NCI-H2196 treated with DMSO at 0.1 percent for 48 hours (cell line): Measurements from ENCODE around the gene CYTH3.
"Not testable (repeated sequence)": the region's sequence is repeated elsewhere in the genome, so short reads cannot be mapped to it uniquely, and the experiment has no call there.

Experiments
- DNase-seq: peaks from one replicate; lab custom pipeline; 2025; ENCODE audit not compliant: unreplicated experiment; lab: John Stamatoyannopoulos, UW

CYTH3 gene

DNA sequence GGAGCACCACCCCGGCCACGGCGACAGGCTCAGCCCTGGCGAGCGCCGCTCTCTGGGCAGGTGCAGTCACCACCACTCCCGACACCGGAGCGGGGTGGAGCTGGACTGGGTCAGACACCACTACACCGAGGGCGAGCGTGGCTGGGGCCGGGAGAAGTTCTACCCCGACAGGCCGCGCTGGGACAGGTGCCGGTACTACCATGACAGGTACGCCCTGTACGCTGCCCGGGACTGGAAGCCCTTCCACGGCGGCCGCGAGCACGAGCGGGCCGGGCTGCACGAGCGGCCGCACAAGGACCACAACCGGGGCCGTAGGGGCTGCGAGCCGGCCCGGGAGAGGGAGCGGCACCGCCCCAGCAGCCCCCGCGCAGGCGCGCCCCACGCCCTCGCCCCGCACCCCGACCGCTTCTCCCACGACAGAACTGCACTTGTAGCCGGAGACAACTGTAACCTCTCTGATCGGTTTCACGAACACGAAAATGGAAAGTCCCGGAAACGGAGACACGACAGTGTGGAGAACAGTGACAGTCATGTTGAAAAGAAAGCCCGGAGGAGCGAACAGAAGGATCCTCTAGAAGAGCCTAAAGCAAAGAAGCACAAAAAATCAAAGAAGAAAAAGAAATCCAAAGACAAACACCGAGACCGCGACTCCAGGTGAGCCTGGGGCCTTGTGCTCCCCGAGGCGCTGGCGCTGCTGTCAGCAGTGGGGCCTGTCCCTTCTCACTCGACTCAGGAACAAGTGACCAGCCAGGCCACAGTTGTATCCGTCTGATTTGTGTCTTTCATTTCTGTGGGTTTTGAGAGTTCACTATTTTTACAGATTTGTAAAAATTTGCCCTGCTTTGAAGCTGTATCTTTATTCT lies 117.7 kb downstream of the CYTH3 start:
- DNase-seq: no peak

DNA sequence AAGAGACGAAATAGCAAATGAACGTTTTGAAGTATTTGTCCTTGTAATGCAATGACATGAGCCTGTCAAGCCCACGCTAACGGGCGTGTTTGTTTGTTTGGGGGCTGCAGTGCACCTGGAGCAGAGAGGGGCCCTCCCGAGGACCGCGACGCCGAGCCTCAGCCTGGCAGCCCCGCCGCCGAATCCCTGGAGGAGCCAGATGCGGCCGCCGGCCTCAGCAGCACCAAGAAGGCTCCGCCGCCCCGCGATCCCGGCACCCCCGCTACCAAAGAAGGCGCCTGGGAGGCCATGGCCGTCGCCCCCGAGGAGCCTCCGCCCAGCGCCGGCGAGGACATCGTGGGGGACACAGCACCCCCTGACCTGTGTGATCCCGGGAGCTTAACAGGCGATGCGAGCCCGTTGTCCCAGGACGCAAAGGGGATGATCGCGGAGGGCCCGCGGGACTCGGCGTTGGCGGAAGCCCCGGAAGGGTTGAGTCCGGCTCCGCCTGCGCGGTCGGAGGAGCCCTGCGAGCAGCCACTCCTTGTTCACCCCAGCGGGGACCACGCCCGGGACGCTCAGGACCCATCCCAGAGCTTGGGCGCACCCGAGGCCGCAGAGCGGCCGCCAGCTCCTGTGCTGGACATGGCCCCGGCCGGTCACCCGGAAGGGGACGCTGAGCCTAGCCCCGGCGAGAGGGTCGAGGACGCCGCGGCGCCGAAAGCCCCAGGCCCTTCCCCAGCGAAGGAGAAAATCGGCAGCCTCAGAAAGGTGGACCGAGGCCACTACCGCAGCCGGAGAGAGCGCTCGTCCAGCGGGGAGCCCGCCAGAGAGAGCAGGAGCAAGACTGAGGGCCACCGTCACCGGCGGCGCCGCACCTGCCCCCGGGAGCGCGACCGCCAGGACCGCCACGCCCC lies 118.5 kb downstream of the CYTH3 start:
- DNase-seq: no peak

DNA sequence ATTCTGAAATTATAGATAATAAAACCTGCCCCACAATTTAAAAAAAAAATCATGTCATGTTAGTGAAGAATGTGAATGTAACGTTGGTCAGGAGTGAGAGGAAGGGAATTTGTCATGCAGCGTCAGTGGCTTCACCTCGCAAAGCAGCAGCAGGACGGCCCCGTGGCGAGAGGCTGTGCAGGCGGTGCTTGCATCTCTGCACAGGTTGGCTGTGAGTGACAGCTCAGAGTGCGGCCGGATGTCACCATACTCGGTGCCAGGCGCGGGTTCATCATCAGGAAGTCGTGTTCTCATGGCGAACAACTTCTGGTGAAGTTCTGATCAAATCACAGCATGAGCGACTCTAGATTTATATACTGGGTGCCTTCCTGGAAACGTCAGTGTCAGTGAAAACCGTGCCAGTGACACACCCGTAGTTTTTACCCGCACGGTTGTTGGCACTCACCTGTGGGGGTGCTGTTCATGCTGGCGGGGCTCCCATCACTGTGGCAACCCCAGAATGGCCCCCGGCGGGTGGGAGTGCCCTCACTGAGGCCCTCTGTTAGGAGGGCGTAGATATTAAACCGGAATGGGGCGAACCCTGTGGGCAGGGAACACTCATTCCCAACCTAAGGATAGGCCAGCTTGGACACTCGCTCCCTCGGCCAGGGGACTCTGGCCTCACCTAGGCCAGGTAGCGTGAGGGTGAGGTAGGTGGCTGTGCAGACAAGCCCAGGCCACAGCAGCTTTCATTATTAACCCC lies 120.3 kb downstream of the CYTH3 start:
- no peak for DNase-seq

DNA sequence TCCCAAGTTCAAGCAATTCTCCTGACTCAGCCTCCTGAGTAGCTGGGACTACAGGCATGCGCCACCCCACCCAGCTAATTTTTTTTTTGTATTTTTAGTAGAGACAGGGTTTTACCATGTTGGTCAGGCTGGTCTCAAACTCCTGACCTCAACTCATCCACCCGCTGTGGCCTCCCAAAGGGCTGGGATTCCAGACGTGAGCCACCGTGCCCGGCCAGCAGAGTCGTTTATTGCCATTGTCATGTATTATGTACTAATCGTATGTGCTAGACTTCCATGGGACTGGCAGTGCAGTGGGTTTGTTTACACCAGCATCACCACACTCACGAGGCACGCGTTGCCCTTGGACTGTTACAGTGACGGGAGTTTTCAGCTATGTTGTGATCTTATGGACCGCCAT lies 120.9 kb downstream of the CYTH3 start:
- not testable (repeated sequence) for DNase-seq

DNA sequence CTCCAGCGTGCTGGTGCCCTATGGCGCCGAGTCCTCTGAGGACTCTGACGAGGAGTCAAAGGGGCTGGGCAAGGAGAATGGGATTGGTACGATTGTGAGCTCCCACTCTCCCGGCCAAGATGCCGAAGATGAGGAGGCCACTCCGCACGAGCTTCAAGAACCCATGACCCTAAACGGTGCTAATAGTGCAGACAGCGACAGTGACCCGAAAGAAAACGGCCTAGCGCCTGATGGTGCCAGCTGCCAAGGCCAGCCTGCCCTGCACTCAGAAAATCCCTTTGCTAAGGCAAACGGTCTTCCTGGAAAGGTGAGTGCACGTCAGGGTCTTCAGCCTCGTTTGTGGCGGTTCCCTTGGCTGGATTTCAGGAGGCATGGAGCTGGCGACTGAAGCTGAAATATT lies 122.4 kb downstream of the CYTH3 start:
- DNase-seq: no peak

DNA sequence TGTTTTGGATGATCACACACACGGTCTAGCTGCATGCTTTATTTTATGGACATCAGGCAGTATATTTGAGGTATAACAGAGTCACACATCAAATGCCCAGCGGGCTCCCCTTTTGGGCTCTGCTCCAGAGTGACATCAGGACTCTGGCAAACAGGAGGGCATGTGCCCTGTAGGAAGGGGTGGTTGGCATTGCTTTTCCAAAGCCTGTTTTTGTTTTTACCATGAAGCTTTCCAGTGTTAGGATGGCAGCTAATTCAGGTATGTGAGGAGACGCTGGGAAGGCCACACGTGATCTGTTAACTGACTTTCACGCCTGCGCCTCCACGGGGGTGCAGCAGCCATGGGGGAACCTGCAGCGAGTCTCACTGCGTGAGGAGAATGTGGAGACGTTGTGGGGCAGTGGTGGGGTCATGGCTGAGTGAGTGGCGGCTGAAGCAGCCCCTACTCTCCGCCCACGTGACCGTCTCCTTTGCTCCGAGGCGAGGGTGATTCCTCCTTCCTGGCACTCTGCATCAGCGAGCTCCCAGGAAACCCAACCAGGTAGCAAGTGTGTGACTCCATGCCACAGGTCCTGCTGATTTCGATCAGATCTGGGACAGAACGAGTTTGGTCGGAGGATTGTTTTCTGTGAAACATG lies 123.6 kb downstream of the CYTH3 start:
- no peak for DNase-seq

DNA sequence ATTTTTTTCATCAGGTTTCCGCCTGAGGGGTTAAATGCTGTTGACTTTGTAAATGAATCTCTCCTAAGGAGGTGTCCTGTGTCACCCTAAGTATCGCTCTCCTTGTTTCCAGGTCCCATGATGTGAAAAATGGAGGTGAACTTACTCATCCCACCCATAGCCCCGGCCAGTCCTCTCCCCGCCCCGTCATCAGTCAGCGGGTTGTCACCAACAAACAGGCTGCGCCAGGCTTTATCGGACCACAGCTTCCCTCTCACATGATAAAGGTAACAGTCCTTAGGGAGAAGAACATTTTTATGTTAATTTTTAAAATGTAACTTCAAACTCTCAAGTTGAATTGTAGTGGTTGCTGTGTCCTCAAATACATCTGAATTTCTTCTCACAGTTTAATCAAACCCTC lies 124.8 kb downstream of the CYTH3 start:
- DNase-seq: no peak

DNA sequence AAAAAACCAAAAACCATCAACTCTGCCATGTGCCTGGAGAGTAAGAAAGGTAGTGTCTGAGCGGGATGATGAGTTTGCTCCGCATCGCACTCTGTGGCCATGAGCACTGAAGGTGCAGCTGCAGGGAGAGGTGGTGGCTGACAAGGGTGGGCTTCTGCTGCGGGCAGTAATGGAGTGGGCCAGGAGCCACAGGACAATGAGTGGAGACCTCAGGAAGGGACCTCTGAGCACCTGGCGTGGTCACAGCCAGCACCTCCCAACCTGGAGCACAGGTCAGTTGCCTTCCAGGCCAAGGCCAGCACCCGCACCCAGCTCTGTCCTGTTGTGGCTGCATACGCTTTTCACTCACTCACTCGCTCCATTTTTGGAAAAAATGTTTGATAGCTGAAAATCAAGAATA lies 125.8 kb downstream of the CYTH3 start:
- DNase-seq: no peak

DNA sequence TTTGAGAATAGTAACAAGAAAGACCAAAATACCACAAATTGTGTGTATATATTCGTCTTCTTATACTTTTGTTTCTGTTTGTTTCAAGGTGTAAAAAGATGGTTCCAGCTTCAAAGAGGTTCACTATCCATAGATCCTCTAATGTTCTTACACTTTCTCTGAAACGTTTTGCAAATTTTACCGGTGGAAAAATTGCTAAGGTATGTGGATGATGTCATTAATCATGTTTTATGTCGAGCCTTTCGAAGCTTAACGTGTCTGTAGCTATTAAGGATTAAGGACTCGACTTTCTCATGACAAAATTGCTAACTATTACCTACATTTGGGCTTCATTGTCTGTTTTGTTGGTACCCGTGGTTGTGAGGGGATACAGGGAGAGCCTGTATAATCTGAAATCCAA lies 128.4 kb downstream of the CYTH3 start:
- DNase-seq: no peak

DNA sequence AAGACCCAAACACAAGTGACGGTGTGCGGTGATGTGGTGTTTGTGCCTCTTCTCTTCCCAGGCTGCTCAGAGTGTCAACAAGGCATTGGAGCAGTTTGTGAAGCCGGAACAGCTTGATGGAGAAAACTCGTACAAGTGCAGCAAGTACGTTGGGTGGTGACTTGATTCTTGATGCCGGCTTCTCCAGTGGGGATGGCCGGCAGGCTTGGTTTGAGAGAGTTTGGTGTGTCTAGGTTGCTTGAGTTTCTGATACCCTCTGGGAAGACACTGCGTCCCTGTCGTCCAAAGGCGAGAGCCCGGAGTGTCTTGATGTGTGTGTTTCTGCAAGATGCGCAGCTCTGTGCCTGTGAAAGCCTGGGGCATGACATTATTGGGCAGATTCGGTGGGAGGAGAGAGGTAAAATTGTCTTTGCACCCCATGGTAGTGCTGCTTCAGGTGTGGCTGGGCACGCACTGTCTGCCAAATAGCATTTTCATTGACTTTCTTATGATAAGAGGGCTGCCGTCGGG lies 129.5 kb downstream of the CYTH3 start:
- DNase-seq: no peak

DNA sequence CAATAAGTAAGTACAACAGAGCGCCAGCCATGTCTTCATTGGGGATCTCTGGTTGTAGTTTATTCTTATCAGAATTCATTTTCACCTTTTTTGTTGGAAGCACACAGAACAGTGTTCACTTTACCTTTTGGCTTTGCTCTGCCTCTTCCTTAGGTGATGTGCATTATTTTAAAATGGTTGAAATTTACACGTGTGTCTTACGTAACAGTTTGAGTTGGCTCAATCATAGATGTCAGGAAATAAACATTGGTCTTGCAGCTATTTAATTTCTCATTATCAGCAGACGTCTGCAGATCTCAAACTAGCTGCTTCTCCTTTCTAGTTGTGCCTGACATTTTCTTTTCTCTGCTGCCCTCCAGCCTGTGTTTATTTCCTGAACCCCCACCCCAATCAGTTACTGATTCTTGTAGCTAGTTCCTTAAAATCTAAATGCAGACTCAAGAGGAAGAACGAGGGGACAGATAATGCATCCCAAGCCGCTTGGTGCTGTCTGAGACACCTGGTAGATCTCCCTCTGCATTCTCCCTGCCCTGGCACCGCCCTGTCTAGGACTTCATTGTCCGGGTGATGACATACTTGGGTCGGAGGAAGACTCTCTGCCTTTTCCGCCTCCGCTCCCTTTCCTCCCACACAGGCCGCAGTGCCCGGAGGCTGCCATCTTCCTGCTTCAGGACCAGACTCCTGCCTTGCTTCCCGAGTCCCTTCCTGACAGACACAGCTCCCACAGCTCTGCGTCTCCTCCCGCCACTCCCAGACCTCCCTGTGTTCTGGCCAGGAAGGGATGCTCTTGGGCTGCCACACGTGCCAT lies 133.0 kb downstream of the CYTH3 start:
- no peak for DNase-seq

DNA sequence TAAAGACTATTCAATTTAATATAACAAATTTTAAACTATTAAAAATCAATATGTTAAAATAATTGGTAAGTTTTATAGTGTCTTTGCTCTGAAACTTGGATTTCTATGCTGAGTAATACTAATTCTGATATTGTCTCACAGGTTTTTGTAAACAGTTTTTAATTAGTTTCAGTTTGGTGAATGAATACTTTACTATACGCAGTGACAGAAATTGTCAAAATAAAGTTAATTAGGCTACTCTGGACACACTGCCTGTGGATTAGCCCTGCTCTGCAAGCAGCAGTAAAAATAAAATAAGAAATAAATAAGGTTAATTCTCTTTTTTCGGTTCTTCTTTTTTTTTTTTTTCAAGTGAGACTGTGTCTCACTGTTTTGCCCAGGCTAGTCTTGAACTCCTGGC lies 135.9 kb downstream of the CYTH3 start:
- DNase-seq: no peak

DNA sequence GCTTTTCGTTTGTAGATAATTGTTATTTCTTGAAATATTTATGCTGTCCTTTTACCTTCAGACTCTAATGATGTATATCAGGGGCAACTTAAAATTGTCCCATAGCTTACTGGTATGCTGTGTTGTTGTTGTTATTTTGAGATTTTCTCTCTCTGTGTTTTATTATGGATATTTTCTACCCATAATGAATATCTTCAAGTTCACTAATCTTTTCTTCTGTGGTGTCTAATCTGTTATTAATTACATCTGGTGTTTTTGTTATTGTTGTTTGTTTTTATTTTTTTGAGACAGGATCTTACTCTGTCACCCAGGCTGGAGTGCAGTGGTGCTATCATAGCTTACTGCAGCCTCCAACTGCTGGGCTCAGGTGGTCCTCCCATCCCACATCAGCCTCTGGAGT lies 139.2 kb downstream of the CYTH3 start:
- no peak for DNase-seq

DNA sequence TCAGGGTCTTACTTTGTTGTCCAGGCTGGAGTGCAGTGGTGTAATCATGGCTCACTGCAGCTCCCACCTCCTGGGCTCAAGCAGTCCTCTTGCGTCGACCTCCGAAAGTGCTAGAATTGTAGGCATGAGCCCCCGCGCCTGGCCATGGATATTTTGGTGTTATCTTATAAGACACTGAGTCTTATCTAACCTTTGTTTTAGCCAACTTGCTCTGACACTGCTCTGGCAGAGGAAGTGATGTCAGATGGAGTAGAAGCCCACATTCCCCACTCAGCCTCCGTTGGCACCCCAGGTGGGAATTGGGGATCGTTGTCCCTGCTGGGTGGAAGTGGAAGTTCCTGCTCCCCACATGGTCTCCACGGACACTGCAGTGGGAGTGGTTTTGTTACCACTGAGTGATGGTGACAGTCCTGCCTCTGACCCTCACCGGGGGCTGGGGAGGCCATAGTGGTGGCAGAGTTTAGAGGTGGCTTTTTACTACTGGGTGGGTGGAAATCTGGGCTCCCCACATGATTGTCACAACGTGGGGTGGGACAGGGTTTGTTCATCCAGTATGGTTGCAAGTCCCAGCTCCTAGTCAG lies 142.3 kb downstream of the CYTH3 start:
- no peak for DNase-seq

DNA sequence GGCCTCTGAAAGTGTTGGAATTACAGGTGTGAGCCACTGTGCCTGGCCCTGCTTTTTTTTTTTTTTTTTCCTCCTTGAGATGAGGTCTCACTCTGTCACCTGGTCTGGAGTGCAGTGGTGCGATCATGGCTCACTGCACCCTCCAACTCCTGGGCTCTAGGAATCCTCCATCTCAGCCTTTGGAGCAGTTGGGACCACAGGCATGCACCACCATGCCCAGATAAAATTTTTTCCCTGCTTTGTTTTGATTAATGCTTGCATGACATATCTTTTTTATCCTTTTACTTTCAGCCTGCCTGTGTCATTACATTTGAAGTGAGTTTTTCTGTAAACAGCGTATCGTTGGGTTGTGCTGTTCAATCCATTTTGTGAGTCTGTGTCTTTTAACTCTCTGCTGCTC lies 144.2 kb downstream of the CYTH3 start:
- DNase-seq: no peak

DNA sequence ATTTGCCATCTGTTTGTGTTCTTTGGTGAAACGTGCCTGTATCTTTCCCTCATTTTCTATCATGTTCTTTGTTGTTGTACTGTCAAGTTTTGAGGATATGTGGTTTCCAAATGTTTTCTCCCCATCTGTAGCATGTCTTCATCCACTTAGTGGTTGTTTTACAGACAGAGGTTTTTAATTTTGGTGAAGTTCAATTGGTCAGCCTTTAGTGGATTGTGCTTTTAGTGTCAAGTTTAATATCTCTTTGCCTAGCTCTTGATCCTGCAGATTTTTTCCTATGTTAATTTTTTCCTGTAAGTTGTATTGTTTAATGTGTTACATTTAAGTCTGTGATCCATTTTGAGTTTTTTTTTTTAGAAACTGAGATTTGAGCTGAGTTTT lies 145.3 kb downstream of the CYTH3 start:
- no peak for DNase-seq

DNA sequence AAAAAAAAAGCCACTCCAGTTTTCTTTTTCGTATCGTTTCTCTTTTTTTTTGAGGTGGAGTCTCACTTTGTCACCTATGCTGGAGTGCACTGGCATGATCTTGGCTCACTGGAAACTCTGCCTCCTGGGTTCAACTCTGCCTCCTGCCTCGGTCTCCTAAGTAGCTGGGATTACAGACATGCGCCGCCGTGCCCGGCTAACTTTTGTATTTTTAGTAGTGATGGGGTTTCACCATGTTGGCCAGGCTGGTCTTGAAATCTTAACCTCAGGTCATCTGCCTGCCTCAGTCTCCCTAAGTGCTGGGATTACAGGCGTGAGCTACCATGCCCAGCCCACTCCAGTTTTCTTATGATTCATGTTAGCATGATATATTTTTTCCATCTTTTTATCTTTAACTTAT lies 148.6 kb downstream of the CYTH3 start:
- no peak for DNase-seq

DNA sequence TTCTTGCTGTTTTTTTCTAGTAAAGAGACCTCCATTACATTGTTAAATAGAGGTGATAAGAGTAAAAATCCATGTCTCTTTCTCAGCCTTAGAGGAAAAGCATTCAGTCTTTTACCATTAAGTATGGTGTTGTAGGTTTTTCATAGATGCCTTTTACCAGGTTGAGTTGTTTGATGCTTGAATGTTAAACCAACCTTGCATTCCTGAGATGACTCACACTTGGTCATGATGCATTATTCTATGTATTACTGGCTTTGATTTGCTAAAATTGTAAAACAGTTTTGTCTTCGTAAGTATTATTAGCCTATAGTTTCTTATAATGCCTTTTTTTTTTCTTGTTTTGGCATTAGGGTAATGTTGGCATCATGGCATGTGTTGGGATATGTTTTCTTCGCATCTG lies 151.3 kb downstream of the CYTH3 start:
- no peak for DNase-seq

DNA sequence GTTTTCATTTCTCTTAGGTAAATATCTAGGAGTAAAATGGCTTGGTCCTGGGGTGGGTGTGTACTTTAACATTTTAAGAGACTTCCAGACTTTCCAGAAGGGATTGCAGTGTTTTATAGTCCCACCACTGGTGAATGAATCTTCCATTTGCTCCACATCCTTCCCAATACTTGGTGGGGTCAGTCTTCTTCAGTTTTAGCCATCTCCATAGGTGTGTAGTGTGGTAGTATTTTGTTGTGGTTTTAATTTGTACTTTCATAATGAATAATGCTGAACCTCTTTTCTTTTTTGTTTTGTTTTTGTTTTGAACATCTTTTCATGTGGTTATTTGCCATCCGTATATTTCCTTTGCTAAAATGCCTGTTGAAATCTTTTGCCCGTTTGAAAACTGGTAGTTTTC lies 154.9 kb downstream of the CYTH3 start:
- DNase-seq: no peak

DNA sequence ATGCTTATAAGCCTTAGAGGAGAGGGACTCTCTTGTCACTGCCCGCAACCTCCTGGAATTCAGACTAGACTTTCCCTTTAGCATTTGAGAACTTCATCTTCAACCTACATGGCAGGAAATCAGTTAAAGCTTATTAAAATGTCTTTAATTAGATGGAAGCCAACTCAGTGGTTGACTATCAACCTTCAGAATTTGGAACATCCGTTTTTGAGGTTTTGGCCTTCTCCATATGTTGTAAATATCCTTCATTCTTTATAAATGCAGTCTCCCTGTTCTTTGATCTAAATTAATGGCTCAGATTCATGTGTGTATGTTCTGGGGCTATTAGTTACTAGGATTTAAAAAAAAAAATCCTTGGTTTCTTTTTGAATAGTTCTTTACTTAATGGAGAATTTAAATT lies 156.2 kb downstream of the CYTH3 start:
- DNase-seq: no peak
